ENCODE measurements around the gene JAKMIP2.

Gene JAKMIP2

DNA sequence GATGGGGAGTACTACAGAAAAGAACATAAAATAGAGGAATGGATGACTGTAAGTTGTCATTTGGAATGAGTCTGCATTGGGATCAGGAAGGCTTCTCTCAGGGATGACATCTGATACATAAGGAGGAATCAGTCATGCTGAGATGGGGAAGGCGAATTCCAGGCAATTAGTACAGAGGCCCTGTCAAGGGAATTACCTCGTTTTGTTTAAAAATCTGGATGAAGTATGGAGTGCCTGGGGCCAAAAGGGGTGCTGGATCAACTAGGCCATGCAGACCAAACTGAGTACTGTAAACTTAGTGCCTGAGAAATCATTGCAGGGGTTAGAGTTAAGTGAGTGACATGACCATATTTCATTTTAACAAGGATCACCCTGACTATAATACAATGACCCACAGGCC, 30.5 kb downstream of the JAKMIP2 start:
- no peak overlapping the region for H3K4me3 ChIP-seq (ENCODE audit: low read depth in 1 of 2, low read length in 1 of 2)
- H3K9me3 ChIP-seq: no peaks in the 10 kb centered on the region
- no peaks in the 10 kb centered on the region for H3K36me3 ChIP-seq
- no peak overlapping the region for H3K27ac ChIP-seq
- no peaks in the 10 kb centered on the region for H3K4me1 ChIP-seq (ENCODE audit: control insufficient read depth in 1 of 2, insufficient read depth in 1 of 2, low read depth in 1 of 2, low read length in 1 of 2)
- TF ChIP-seq, protein P1, sequence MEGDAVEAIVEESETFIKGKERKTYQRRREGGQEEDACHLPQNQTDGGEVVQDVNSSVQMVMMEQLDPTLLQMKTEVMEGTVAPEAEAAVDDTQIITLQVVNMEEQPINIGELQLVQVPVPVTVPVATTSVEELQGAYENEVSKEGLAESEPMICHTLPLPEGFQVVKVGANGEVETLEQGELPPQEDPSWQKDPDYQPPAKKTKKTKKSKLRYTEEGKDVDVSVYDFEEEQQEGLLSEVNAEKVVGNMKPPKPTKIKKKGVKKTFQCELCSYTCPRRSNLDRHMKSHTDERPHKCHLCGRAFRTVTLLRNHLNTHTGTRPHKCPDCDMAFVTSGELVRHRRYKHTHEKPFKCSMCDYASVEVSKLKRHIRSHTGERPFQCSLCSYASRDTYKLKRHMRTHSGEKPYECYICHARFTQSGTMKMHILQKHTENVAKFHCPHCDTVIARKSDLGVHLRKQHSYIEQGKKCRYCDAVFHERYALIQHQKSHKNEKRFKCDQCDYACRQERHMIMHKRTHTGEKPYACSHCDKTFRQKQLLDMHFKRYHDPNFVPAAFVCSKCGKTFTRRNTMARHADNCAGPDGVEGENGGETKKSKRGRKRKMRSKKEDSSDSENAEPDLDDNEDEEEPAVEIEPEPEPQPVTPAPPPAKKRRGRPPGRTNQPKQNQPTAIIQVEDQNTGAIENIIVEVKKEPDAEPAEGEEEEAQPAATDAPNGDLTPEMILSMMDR (IDR thresholded peaks at IDR 0.05): no peak
- H3K27me3 ChIP-seq: no peaks in the 10 kb centered on the region

DNA sequence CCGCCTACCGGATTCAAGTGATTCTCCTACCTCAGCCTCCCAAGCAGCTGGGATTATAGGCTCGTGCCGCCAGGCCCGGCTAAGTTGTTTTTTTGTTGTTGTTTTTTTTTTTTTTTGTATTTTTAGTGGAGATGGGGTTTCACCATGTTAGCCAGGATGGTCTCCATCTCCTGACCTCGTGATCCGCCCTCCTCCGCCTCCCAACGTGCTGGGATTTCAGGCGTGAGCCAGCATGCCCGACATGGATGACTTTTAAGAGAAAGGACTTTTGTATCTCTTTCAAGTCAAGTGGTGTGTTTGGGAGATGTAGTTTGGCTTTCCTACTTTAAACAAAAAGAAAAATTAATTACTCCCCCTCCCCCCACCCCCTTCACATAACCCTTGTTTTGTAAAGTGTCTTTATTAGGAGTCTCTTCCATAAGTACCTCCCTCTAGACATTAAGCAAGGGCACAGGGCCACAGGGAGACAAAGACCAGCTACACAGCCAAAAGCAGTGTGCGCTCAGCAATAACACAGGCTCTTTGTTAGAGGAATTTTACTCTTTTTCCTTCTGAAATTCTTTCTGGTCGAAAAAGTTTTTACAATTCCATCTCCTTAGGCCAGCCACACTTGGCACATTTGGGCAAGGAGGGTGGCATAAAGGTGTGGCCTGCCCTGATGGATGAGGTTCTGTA, 31.2 kb downstream of the JAKMIP2 start:
- H3K9me3 ChIP-seq: no peaks in the 10 kb centered on the region

DNA sequence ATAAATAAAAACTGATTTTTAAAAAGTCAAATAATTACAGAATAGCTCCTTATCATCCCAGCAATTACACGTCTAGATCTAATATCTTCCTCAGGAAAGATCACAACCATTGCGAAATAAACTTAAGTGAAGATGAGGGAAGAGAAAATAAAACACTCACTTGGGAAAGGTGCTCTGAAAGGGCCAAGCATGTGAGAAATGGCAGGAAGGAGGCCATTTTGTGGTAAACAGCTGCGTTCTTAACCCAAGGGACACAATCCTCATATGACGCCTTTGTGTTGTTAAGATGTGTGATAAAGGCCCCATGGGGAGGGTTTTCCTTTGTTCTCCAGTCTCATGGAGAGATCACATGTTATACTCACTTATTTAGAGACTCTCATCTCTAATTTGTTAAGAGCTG, 32.5 kb downstream of the JAKMIP2 start:
- H3K27ac ChIP-seq: no peak overlapping the region
- H3K27me3 ChIP-seq: no peaks in the 10 kb centered on the region
- no peaks in the 10 kb centered on the region for H3K9me3 ChIP-seq
- H3K4me3 ChIP-seq (ENCODE audit: low read depth in 1 of 2, low read length in 1 of 2): no peak overlapping the region
- TF ChIP-seq, protein P1 (IDR thresholded peaks at IDR 0.05): no peak
- no peaks in the 10 kb centered on the region for H3K36me3 ChIP-seq
- H3K4me1 ChIP-seq (ENCODE audit: control insufficient read depth in 1 of 2, insufficient read depth in 1 of 2, low read depth in 1 of 2, low read length in 1 of 2): no peaks in the 10 kb centered on the region

More for the DNA sequence above, 31.2 kb downstream of the JAKMIP2 start:
- Histone ChIP-seq H3K4me3 (ENCODE audit: low read depth in 1 of 2, low read length in 1 of 2) (no peak overlapping the region), H3K36me3 (no peaks in the 10 kb centered on the region), H3K4me1 (ENCODE audit: control insufficient read depth in 1 of 2, insufficient read depth in 1 of 2, low read depth in 1 of 2, low read length in 1 of 2) (no peaks in the 10 kb centered on the region), H3K27ac (no peak overlapping the region), H3K27me3 (no peaks in the 10 kb centered on the region)
- TF ChIP-seq, protein P1 (IDR thresholded peaks at IDR 0.05): no peak

DNA sequence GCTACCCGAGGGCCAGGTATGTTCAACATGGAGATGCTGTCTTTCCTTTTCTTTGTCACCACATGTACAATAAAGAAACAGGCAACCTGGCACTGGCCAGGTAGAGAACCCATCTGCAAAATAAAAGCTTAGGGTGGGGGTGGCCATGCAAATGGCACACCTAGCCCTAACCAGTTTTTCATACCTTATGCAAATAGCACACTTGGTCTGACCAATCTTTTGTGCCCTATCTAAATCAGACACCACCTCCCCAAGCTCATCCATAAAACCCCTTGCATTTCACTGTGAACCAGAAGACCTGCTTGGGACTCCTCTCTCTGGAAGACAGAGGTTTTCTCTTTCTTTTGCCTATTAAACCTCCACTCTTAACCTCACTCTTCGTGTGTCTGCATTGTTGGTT, 33.9 kb downstream of the JAKMIP2 start:
- no peak overlapping the region for H3K4me3 ChIP-seq (ENCODE audit: low read depth in 1 of 2, low read length in 1 of 2)
- no peaks in the 10 kb centered on the region for H3K9me3 ChIP-seq
- H3K27ac ChIP-seq: no peak overlapping the region
- H3K27me3 ChIP-seq: no peaks in the 10 kb centered on the region
- TF ChIP-seq, protein P1 (IDR thresholded peaks at IDR 0.05): no peak
- H3K36me3 ChIP-seq: no peaks in the 10 kb centered on the region
- no peaks in the 10 kb centered on the region for H3K4me1 ChIP-seq (ENCODE audit: control insufficient read depth in 1 of 2, insufficient read depth in 1 of 2, low read depth in 1 of 2, low read length in 1 of 2)

DNA sequence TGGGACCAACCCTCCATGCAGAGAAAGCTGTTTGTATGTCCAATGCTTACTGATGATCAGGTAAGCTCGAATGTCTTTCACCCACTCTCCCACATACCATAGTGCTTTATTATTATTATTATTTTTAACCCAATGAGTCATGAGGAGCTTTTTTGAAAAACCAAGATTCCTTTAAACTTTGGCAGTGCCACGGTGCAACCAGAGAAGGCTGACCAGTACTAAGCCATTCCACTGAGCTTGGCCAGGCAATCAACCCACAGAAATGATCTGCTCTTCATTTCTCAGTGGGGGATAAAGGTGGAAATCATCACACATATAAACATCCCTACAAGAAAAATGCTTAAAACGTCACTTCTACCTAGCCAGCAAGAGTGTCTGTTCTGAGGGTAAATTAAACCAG, 35.5 kb downstream of the JAKMIP2 start:
- Histone ChIP-seq H3K27ac (no peak overlapping the region), H3K4me1 (ENCODE audit: control insufficient read depth in 1 of 2, insufficient read depth in 1 of 2, low read depth in 1 of 2, low read length in 1 of 2) (no peaks in the 10 kb centered on the region), H3K36me3 (no peaks in the 10 kb centered on the region), H3K27me3 (no peaks in the 10 kb centered on the region), H3K9me3 (no peaks in the 10 kb centered on the region), H3K4me3 (ENCODE audit: low read depth in 1 of 2, low read length in 1 of 2) (no peak overlapping the region)
- TF ChIP-seq, protein P1 (IDR thresholded peaks at IDR 0.05): no peak

All from neutrophil (primary cell).